Natural killer cell (primary cell): ENCODE data around the gene BEAN1. TPM values are rescaled to one million over a fixed set of nuclear protein-coding genes. Genes with fewer than 3 reads are reported as not detected.

ENCODE experiments used
- ATAC-seq, 3 donors: fragments of 150-1000 bp in 2 of 3; fragments of 200-7000 bp in 1 of 3; cut with Tn5 transposase; 1 replicate in 1 of 3; 2 replicates in 2 of 3; pipeline ENCODE4 v1.10.0; 2021; ENCODE audit warnings: mild to moderate bottlenecking in 2 of 3, moderate library complexity in 2 of 3
- DNase-seq, 2 donors: peaks; one replicate each; pipeline versions ENCODE4 v3.0.0 to v3.0.0-alpha.2; 2013 to 2021; ENCODE audit warnings: mixed read lengths in 1 of 2
- H3K27ac ChIP-seq: one replicate; pipeline ENCODE4 v1.5.1; 2013; ENCODE audit warnings: mild to moderate bottlenecking, low read length
- H3K27me3 ChIP-seq: one replicate; pipeline ENCODE4 v1.6.1; 2013; ENCODE audit warnings: low read length; ENCODE audit not compliant: control insufficient read depth, insufficient read depth
- H3K36me3 ChIP-seq: one replicate; pipeline ENCODE4 v1.6.1; 2013; ENCODE audit warnings: low read length; ENCODE audit not compliant: control insufficient read depth, insufficient read depth
- H3K4me1 ChIP-seq: one replicate; pipeline ENCODE4 v1.6.1; 2013; ENCODE audit warnings: low read length; ENCODE audit not compliant: control insufficient read depth, insufficient read depth
- H3K4me3 ChIP-seq: one replicate; pipeline ENCODE4 v1.5.1; 2013; ENCODE audit warnings: low read length
- H3K9me3 ChIP-seq: one replicate; pipeline ENCODE4 v1.6.1; 2013; ENCODE audit warnings: low read length; ENCODE audit not compliant: control insufficient read depth, insufficient read depth
- H3K27ac Mint-ChIP-seq, 2 donors: one replicate each; pipeline ENCODE4 v1.8.0; 2022; ENCODE audit warnings: mild to moderate bottlenecking in 2 of 2, mixed read lengths in 2 of 2, moderate library complexity in 1 of 2
- H3K27me3 Mint-ChIP-seq, 2 donors: one replicate each; pipeline ENCODE4 v1.8.0; 2022; ENCODE audit warnings: low read depth in 2 of 2, mixed read lengths in 2 of 2
- H3K36me3 Mint-ChIP-seq: one replicate; pipeline ENCODE4 v1.8.0; 2022; ENCODE audit warnings: mixed read lengths
- H3K4me1 Mint-ChIP-seq, 2 donors: one replicate each; pipeline ENCODE4 v1.8.0; 2022; ENCODE audit warnings: mixed read lengths in 2 of 2
- H3K4me3 Mint-ChIP-seq: one replicate; pipeline ENCODE4 v1.8.0; 2022; ENCODE audit warnings: mild to moderate bottlenecking, moderate library complexity, mixed read lengths
- H3K9me3 Mint-ChIP-seq, 2 donors: one replicate each; pipeline ENCODE4 v1.8.0; 2022; ENCODE audit warnings: mixed read lengths in 2 of 2
- CTCF ChIP-seq: fragments of 200-600 bp; IDR thresholded peaks from one replicate; pipeline ENCODE4 v1.8.0; 2022; ENCODE audit warnings: antibody characterized with exemption
- WGBS: methylation state at CpG from one replicate; pipeline ENCODE4 v1.1.7; 2013; ENCODE audit warnings: missing lambda C conversion rate; ENCODE audit not compliant: insufficient coverage; 5-methylcytosine and 5-hydroxymethylcytosine counted together
- intact Hi-C: fragments of 100-400 bp; cut with micrococcal nuclease; formaldehyde crosslinking; loops from one replicate; pipeline ENCODE4 v1.14.2; 2022
- total RNA-seq, 4 donors: library from RNA; stranded (reverse); fragments of 120-200 nt in 1 of 4; gene quantifications; one replicate each; pipeline versions ENCODE4 v1.2.3 to v1.2.4, GENCODE V29; 2013 to 2022

Gene BEAN1
- total RNA-seq, 3 donors from 2014 or later (not counting 1 experiment from before 2014, with no cell fraction given), result not detected

- H3K4me1 Mint-ChIP-seq, result no peaks in the 10 kb centered on the region
- no peak for TF ChIP-seq CTCF
- intact Hi-C loops, result no loop called here
- no peaks in the 10 kb centered on the region for H3K36me3 Mint-ChIP-seq
- 83% methylated on average over 7 of the region's 7 CpGs for WGBS
- DNase-seq (no peak), ATAC-seq (no peak)
- Histone ChIP-seq H3K9me3 (no peaks in the 10 kb centered on the region), H3K4me1 (no peaks in the 10 kb centered on the region), H3K27ac (no peak overlapping the region), H3K27me3 (peaks cover 4% of the 10 kb centered on the region), H3K4me3 (no peak overlapping the region), H3K36me3 (no peaks in the 10 kb centered on the region)
- no peaks in the 10 kb centered on the region for H3K9me3 Mint-ChIP-seq
- H3K4me3 Mint-ChIP-seq, result no peak overlapping the region
- H3K27ac Mint-ChIP-seq, result no peak overlapping the region
- H3K27me3 Mint-ChIP-seq, result peaks cover 32 to 44% of the 10 kb centered on the region in 2 donors
Measured at GRCh38 chr16:66458853-66459252, 31.8 kb downstream of the BEAN1 start.

- Mint-ChIP-seq H3K27me3 (peaks cover 36 to 51% of the 10 kb centered on the region in 2 donors), H3K4me3 (no peak overlapping the region), H3K4me1 (no peaks in the 10 kb centered on the region), H3K27ac (no peak overlapping the region), H3K9me3 (no peaks in the 10 kb centered on the region), H3K36me3 (no peaks in the 10 kb centered on the region)
- Histone ChIP-seq H3K36me3 (no peaks in the 10 kb centered on the region), H3K4me1 (no peaks in the 10 kb centered on the region), H3K9me3 (no peaks in the 10 kb centered on the region), H3K4me3 (no peak overlapping the region), H3K27me3 (peaks cover 4% of the 10 kb centered on the region), H3K27ac (no peak overlapping the region)
- no peak for TF ChIP-seq CTCF
- ATAC-seq (no peak), DNase-seq (no peak)
- intact Hi-C loops, result no loop called here
- 62% methylated on average over 5 of the region's 5 CpGs for WGBS
Measured at GRCh38 chr16:66459878-66460277, 32.8 kb downstream of the BEAN1 start.

- no peak overlapping the region for H3K27ac Mint-ChIP-seq
- WGBS, result 86% methylated on average over 1 of the region's 1 CpG
Measured at GRCh38 chr16:66460703-66461102, 33.6 kb downstream of the BEAN1 start.

More at GRCh38 chr16:66460703-66461102, 33.6 kb downstream of the BEAN1 start:
- no peaks in the 10 kb centered on the region for H3K9me3 ChIP-seq
- intact Hi-C loops, result no loop called here
- H3K4me1 Mint-ChIP-seq, result no peaks in the 10 kb centered on the region
- no peaks in the 10 kb centered on the region for H3K4me1 ChIP-seq
- no peak overlapping the region for H3K4me3 Mint-ChIP-seq
- H3K27ac ChIP-seq, result no peak overlapping the region
- ATAC-seq (no peak), DNase-seq (no peak)
- no peaks in the 10 kb centered on the region for H3K9me3 Mint-ChIP-seq
- H3K36me3 ChIP-seq, result no peaks in the 10 kb centered on the region
- TF ChIP-seq CTCF, result no peak
- no peaks in the 10 kb centered on the region for H3K36me3 Mint-ChIP-seq
- peaks cover 5% of the 10 kb centered on the region for H3K27me3 ChIP-seq
- H3K4me3 ChIP-seq, result no peak overlapping the region
- H3K27me3 Mint-ChIP-seq, result peaks cover 36 to 58% of the 10 kb centered on the region in 2 donors
